GM12878 (cell line): ENCODE data around the gene IL1RL1. TPM values are rescaled to one million over a fixed set of nuclear protein-coding genes. Genes with fewer than 3 reads are reported as not detected.

ENCODE experiments used
- ATAC-seq: fragments of 200-7000 bp; cut with Tn5 transposase; 3 replicates; pipeline ENCODE4 v1.9.1; 2020; ENCODE audit warnings: mild to moderate bottlenecking, moderate library complexity
- BruUV-seq: library from RNA; stranded (reverse); fragments of 400-500 nt; replicated peaks from 2 replicates; lab custom pipeline; 2021; lab: Mats Ljungman, UMichigan
- CTCF ChIA-PET: fragments of 300-600 bp; sonication (Branson Sonifier 250); formaldehyde crosslinking; extraction: SDS; loops from one replicate; lab custom pipeline; 2021; ENCODE audit warnings: inconsistent platforms; lab: Yijun Ruan, JAX
- POLR2A ChIA-PET: fragments of 350-600 bp; formaldehyde crosslinking; extraction: SDS; loops from one replicate; lab custom pipeline; 2021; ENCODE audit warnings: inconsistent platforms; lab: Charles Lee
- RAD21 ChIA-PET: fragments of 300-600 bp; sonication (Branson Sonifier 250); formaldehyde crosslinking; loops from one replicate; lab custom pipeline; 2023; ENCODE audit warnings: antibody characterized with exemption; ENCODE audit not compliant: unreplicated experiment; lab: Charles Lee
- SMC1A ChIA-PET: fragments of 300-600 bp; sonication (Branson Sonifier 250); formaldehyde crosslinking; loops from one replicate; lab custom pipeline; 2023; ENCODE audit not compliant: unreplicated experiment, uncharacterized antibody; lab: Charles Lee
- DNase-seq: peaks from one replicate; pipeline ENCODE4 v3.0.0-alpha.2; 2011; ENCODE audit warnings: low read depth, low spot score
- FAIRE-seq: peaks from 3 replicates; lab custom pipeline; 2011; peaks lifted over from hg19 to GRCh38; lab: Jason Lieb, UNC
- H2AFZ ChIP-seq: 2 replicates; pipeline ENCODE4 v1.6.0; 2011; ENCODE audit warnings: low read depth, low read length, control low read depth; ENCODE audit not compliant: control insufficient read depth
- H3K27ac ChIP-seq: 2 replicates; pipeline ENCODE4 v1.5.1; 2011; ENCODE audit warnings: control low read depth; ENCODE audit not compliant: control insufficient read depth, insufficient read depth
- H3K27me3 ChIP-seq, 2 experiments: replicated peaks in 1 of 2; 2 replicates each; pipeline versions ENCODE4 v1.6.0 to v1.6.1; 2011; ENCODE audit warnings: low read length in 1 of 2; ENCODE audit not compliant: control insufficient read depth in 2 of 2, insufficient read depth in 2 of 2
- H3K36me3 ChIP-seq, 2 experiments: 2 replicates each; pipeline ENCODE4 v1.5.1; 2011; ENCODE audit warnings: low read length in 1 of 2; ENCODE audit not compliant: control insufficient read depth in 2 of 2, insufficient read depth in 2 of 2
- H3K4me1 ChIP-seq: 2 replicates; pipeline ENCODE4 v1.6.1; 2011; ENCODE audit warnings: mild to moderate bottlenecking, low read length, moderate library complexity, mixed read lengths; ENCODE audit not compliant: control insufficient read depth, insufficient read depth
- H3K4me2 ChIP-seq: 2 replicates; pipeline ENCODE4 v1.6.0; 2011; ENCODE audit warnings: control low read depth; ENCODE audit not compliant: control insufficient read depth, insufficient read depth
- H3K4me3 ChIP-seq: fragments of 200-600 bp; sonication (generic); 2 replicates; pipeline ENCODE4 v1.5.1; 2016
- H3K79me2 ChIP-seq: 2 replicates; pipeline ENCODE4 v1.6.0; 2011; ENCODE audit warnings: low read length; ENCODE audit not compliant: control insufficient read depth, insufficient read depth
- H3K9ac ChIP-seq: 2 replicates; pipeline ENCODE4 v1.8.0; 2011; ENCODE audit warnings: low read length, control low read depth, mixed read lengths; ENCODE audit not compliant: control insufficient read depth, insufficient read depth
- H3K9me3 ChIP-seq: replicated peaks from 3 replicates; pipeline ENCODE4 v1.5.1; 2011; ENCODE audit warnings: mild to moderate bottlenecking, low read length; ENCODE audit not compliant: control insufficient read depth, insufficient read depth
- H4K20me1 ChIP-seq: 2 replicates; pipeline ENCODE4 v1.6.0; 2011; ENCODE audit not compliant: control insufficient read depth, insufficient read depth
- ELK1 ChIP-seq: IDR thresholded peaks from 2 replicates; pipeline ENCODE4 v1.6.1; 2012; ENCODE audit warnings: low read depth, low read length, improper control_type of control experiment
- SKIL ChIP-seq: fragments of 450-650 bp; IDR thresholded peaks from 2 replicates; pipeline ENCODE4 v1.6.1; 2017; ENCODE audit warnings: mild to moderate bottlenecking, low read depth, inconsistent platforms; ENCODE audit not compliant: poor library complexity, severe bottlenecking
- SREBF1 ChIP-seq: IDR thresholded peaks from 2 replicates; pipeline ENCODE4 v1.6.1; 2012; ENCODE audit warnings: mild to moderate bottlenecking, low read length
- WGBS: methylation state at CpG from one replicate; pipeline ENCODE4 v1.1.6; 2016; ENCODE audit warnings: low lambda C conversion rate; ENCODE audit not compliant: insufficient replicate concordance, insufficient coverage; ENCODE audit errors: missing lambda C conversion rate; 5-methylcytosine and 5-hydroxymethylcytosine counted together
- in situ Hi-C: fragments of 300-500 bp; cut with MboI; formaldehyde crosslinking; loops from 9 replicates; pipeline ENCODE4 v1.14.3; 2018; ENCODE audit warnings: mixed read lengths
- intact Hi-C: fragments of 100-400 bp; cut with micrococcal nuclease; formaldehyde crosslinking; loops from one replicate; pipeline ENCODE4 v1.14.2; 2022; ENCODE audit not compliant: unreplicated experiment
- polyA plus RNA-seq, 11 experiments: library from polyadenylated mRNA; depleted of rRNA in 4 of 11; unstranded in 6 of 11; stranded (reverse) in 5 of 11; fragments of >200 nt; fragmentation: Nextera tagmentation in 4 of 11; fragmentation: Illumina TruSeq in 1 of 11; extraction: Ambion mirVana in 4 of 11; extraction: Trizol in 1 of 11; gene quantifications; 1 replicate in 1 of 11; 2 replicates in 10 of 11; pipeline versions ENCODE4 v1.2.1 to v1.2.3, GENCODE V29; 2011 to 2016; ENCODE audit warnings: inconsistent platforms in 2 of 11, missing spikeins in 2 of 11, low read depth in 1 of 11
- total RNA-seq, 4 experiments: library from RNA; depleted of rRNA in 3 of 4; stranded (reverse); fragments of >200 nt in 3 of 4; fragmentation: Illumina TruSeq in 1 of 4; extraction: Trizol in 1 of 4; gene quantifications; 2 replicates each; pipeline versions ENCODE4 v1.2.1 to v1.2.3, GENCODE V29; 2013 to 2021

IL1RL1 gene
- total and polyA plus RNA-seq, 10 of the 15 experiments (the other 5 are each of a cell fraction or from before 2014, with no cell fraction given) = 0.08 to 0.18 TPM; not detected in 8

- Histone ChIP-seq H3K27ac (no peak overlapping the region), H4K20me1 (no peaks in the 10 kb centered on the region), H3K79me2 (peaks cover 58% of the 10 kb centered on the region), H3K36me3 (peaks cover 2 to 13% of the 10 kb centered on the region in 2 experiments; a peak in 3 of 4 replicates), H3K27me3 (no peaks in the 10 kb centered on the region), H3K4me1 (peaks cover 12% of the 10 kb centered on the region), H3K4me2 (peak overlapping the region; percentile 34; the same call in 1 of the 2 replicates), H3K9me3 (peaks cover 10% of the 10 kb centered on the region), H2AFZ (no peak overlapping the region), H3K9ac (no peak overlapping the region; the same call in 1 of the 2 replicates), H3K4me3 (peak overlapping the region; percentile 96)
- no peak for TF ChIP-seq SKIL
- no peak for TF ChIP-seq SREBF1
- TF ChIP-seq ELK1 = no peak
- intact Hi-C loops = loop anchor here (2.0 to 5.0 kb wide), 3 partner anchors 83 to 477 kb away; no protein-coding TSS in a partner anchor
- CTCF ChIA-PET = interaction anchor here (0.9 to 5.0 kb wide), 3 partner anchors 77 to 119 kb away, joined by 3 to 58 read pairs (median 34); no protein-coding TSS in a partner anchor
- no TSS peak for BruUV-seq
- SMC1A ChIA-PET = interaction anchor here (0.6 to 3.3 kb wide), 8 partner anchors 9 to 119 kb away, joined by 3 to 42 read pairs (median 4); no protein-coding TSS in a partner anchor
- no peak for ATAC-seq
- no peak for FAIRE-seq
- RAD21 ChIA-PET = interaction anchor here (0.9 to 2.9 kb wide), 6 partner anchors 26 to 120 kb away, joined by 3 to 17 read pairs (median 6); no protein-coding TSS in a partner anchor
- WGBS = 39% methylated on average over 3 of the region's 3 CpGs
- POLR2A ChIA-PET = no interaction called here
- DNase-seq = no peak
- in situ Hi-C loops = loop anchor here (5.0 kb wide), 1 partner anchor 107 kb away; no protein-coding TSS in a partner anchor
Measured at GRCh38 chr2:102359527-102359926, 48.2 kb downstream of the IL1RL1 start.
